Fibroblast of lung (primary cell): ENCODE measurements around the gene ATRX. TPM values are rescaled to one million over a fixed set of nuclear protein-coding genes. Genes with fewer than 3 reads are reported as not detected.
"Not testable (repeated sequence)": the region's sequence is repeated elsewhere in the genome, so short reads cannot be mapped to it uniquely, and the experiment has no call there.

Source experiments
- DNase-seq, 2 donors: peaks; one replicate each; pipeline versions ENCODE4 v3.0.0 to v3.0.0-alpha.2; 2010; ENCODE audit warnings: low read depth in 2 of 2
- H2AFZ ChIP-seq: 2 replicates; pipeline ENCODE4 v1.5.1; 2012; ENCODE audit warnings: low read length, control low read depth, inconsistent platforms
- H3K27ac ChIP-seq: 2 replicates; pipeline ENCODE4 v1.5.1; 2011; ENCODE audit warnings: low read length, control low read depth; ENCODE audit not compliant: insufficient read depth
- H3K27me3 ChIP-seq: 2 replicates; pipeline ENCODE4 v1.5.1; 2011; ENCODE audit warnings: mild to moderate bottlenecking, low read length; ENCODE audit not compliant: control insufficient read depth, insufficient read depth
- H3K36me3 ChIP-seq: 2 replicates; pipeline ENCODE4 v1.5.1; 2011; ENCODE audit warnings: low read length; ENCODE audit not compliant: control insufficient read depth, insufficient read depth
- H3K4me1 ChIP-seq: 2 replicates; pipeline ENCODE4 v1.5.1; 2011; ENCODE audit warnings: low read length; ENCODE audit not compliant: control insufficient read depth, insufficient read depth; ENCODE audit errors: extremely low read depth
- H3K4me2 ChIP-seq: 2 replicates; pipeline ENCODE4 v1.5.1; 2011; ENCODE audit warnings: low read length, control low read depth; ENCODE audit not compliant: insufficient read depth; ENCODE audit errors: extremely low read depth
- H3K4me3 ChIP-seq, 4 experiments: fragments of 200-600 bp in 1 of 4; sonication (generic) in 1 of 4; replicated peaks in 1 of 4; 2 replicates each; pipeline ENCODE4 v1.5.1; 2011 to 2016; ENCODE audit warnings: low read length in 4 of 4, low read depth in 3 of 4, mild to moderate bottlenecking in 3 of 4, control low read depth in 2 of 4, inconsistent platforms in 1 of 4, mixed read lengths in 1 of 4; ENCODE audit not compliant: insufficient read depth in 1 of 4; ENCODE audit errors: control extremely low read depth in 1 of 4
- H3K79me2 ChIP-seq: 2 replicates; pipeline ENCODE4 v1.5.1; 2012; ENCODE audit warnings: mild to moderate bottlenecking, low read length, inconsistent platforms; ENCODE audit not compliant: control insufficient read depth, insufficient read depth
- H3K9ac ChIP-seq: 2 replicates; pipeline ENCODE4 v1.5.1; 2011; ENCODE audit warnings: mild to moderate bottlenecking, low read length, control low read depth; ENCODE audit not compliant: insufficient read depth
- H3K9me3 ChIP-seq: 2 replicates; pipeline ENCODE4 v1.5.1; 2012; ENCODE audit warnings: low read depth, low read length; ENCODE audit not compliant: control insufficient read depth, insufficient read depth
- H4K20me1 ChIP-seq: 2 replicates; pipeline ENCODE4 v1.5.1; 2011; ENCODE audit warnings: low read length; ENCODE audit not compliant: control insufficient read depth, insufficient read depth; ENCODE audit errors: extremely low read depth
- CTCF ChIP-seq, 2 donors: IDR thresholded peaks in 1 of 2; conservative IDR thresholded peaks in 1 of 2; 1 replicate in 1 of 2; 2 replicates in 1 of 2; pipeline ENCODE4 v1.5.1; 2011 to 2012; ENCODE audit warnings: low read length in 2 of 2, control low read depth in 1 of 2, inconsistent platforms in 1 of 2, low read depth in 1 of 2, mild to moderate bottlenecking in 1 of 2
- EZH2 ChIP-seq: IDR thresholded peaks from 2 replicates; pipeline ENCODE4 v1.5.1; 2012; ENCODE audit warnings: low read length, control low read depth, mild to moderate bottlenecking; ENCODE audit errors: missing control alignments
- polyA plus RNA-seq, 2 donors: library from polyadenylated mRNA; depleted of rRNA in 1 of 2; stranded (reverse) in 1 of 2; unstranded in 1 of 2; fragments of >200 nt; gene quantifications; 2 replicates each; pipeline ENCODE4 v1.2.1, GENCODE V29; 2011 to 2012; ENCODE audit warnings: missing spikeins in 1 of 2
- total RNA-seq: library from RNA; depleted of rRNA; stranded (reverse); fragments of >200 nt; gene quantifications from 2 replicates; pipeline ENCODE4 v1.2.1, GENCODE V29; 2014

The ATRX gene
- total and polyA plus RNA-seq, 2 donors (not counting 1 experiment from before 2014, with no cell fraction given): 52.6 to 100 TPM

- Histone ChIP-seq H3K36me3 (no peaks in the 10 kb centered on the region), H3K4me1 (no peaks in the 10 kb centered on the region), H3K9me3 (no peaks in the 10 kb centered on the region), H3K9ac (no peak overlapping the region), H3K4me2 (no peak overlapping the region), H3K4me3 (no peak overlapping the region), H4K20me1 (no peaks in the 10 kb centered on the region), H3K79me2 (no peaks in the 10 kb centered on the region), H3K27me3 (no peaks in the 10 kb centered on the region), H2AFZ (no peak overlapping the region), H3K27ac (no peak overlapping the region)
- peak in 1 of 2 donors; percentile 16 for DNase-seq
- TF ChIP-seq CTCF (conservative IDR thresholded peaks at IDR 0.05 in 1 of 2, IDR thresholded peaks at IDR 0.05 in 1 of 2; ENCODE audit: low read depth in 1 of 2, low read length in 2 of 2) (no peak), EZH2 (no peak)
These were observed 157.6 kb downstream of the ATRX start for GRCh38 chrX:77628294-77629025.

- H2AFZ ChIP-seq: no peak overlapping the region
- no peaks in the 10 kb centered on the region for H3K27me3 ChIP-seq
- no peak overlapping the region for H3K4me3 ChIP-seq
- no peak overlapping the region for H3K4me2 ChIP-seq
- H3K4me1 ChIP-seq: no peaks in the 10 kb centered on the region
- H3K27ac ChIP-seq: no peak overlapping the region
- H3K36me3 ChIP-seq: no peaks in the 10 kb centered on the region
- H3K79me2 ChIP-seq: no peaks in the 10 kb centered on the region
- H3K9me3 ChIP-seq: no peaks in the 10 kb centered on the region
- no peak for TF ChIP-seq EZH2
- no peak for TF ChIP-seq CTCF (conservative IDR thresholded peaks at IDR 0.05 in 1 of 2, IDR thresholded peaks at IDR 0.05 in 1 of 2; ENCODE audit: low read depth in 1 of 2, low read length in 2 of 2)
- no peak overlapping the region for H3K9ac ChIP-seq
- no peaks in the 10 kb centered on the region for H4K20me1 ChIP-seq
- DNase-seq: no peak
These were observed 163.3 kb downstream of the ATRX start for GRCh38 chrX:77622672-77623071.

GRCh38 chrX:77622233-77622632 lies 163.8 kb downstream of the ATRX start:
- no peaks in the 10 kb centered on the region for H3K4me1 ChIP-seq
- H3K4me3 ChIP-seq: no peak overlapping the region
- no peak overlapping the region for H3K27ac ChIP-seq
- TF ChIP-seq EZH2 (no peak), CTCF (conservative IDR thresholded peaks at IDR 0.05 in 1 of 2, IDR thresholded peaks at IDR 0.05 in 1 of 2; ENCODE audit: low read depth in 1 of 2, low read length in 2 of 2) (no peak)
- H3K9me3 ChIP-seq: no peaks in the 10 kb centered on the region
- H4K20me1 ChIP-seq: no peaks in the 10 kb centered on the region
- no peak overlapping the region for H3K9ac ChIP-seq
- H3K27me3 ChIP-seq: no peaks in the 10 kb centered on the region
- H3K36me3 ChIP-seq: no peaks in the 10 kb centered on the region
- H3K4me2 ChIP-seq: no peak overlapping the region
- DNase-seq: peak in 1 of 2 donors; percentile 6
- H2AFZ ChIP-seq: no peak overlapping the region
- H3K79me2 ChIP-seq: no peaks in the 10 kb centered on the region

- H3K4me1 ChIP-seq, H3K36me3 ChIP-seq, DNase-seq, H3K79me2 ChIP-seq, H4K20me1 ChIP-seq, H3K9ac ChIP-seq, H3K27ac ChIP-seq, H3K4me2 ChIP-seq, H3K9me3 ChIP-seq, H2AFZ ChIP-seq, H3K27me3 ChIP-seq, H3K4me3 ChIP-seq: not testable (repeated sequence)
These were observed 164.6 kb downstream of the ATRX start for GRCh38 chrX:77621453-77621852.
